Activated CD8-positive, alpha-beta T cell treated with anti-CD3 and anti-CD28 coated beads, Interleukin-2, amount 10 ng/mL, durations not matched to agents 7 days and 5 days (primary cell): Measurements from ENCODE around the gene ALX4. TPM values are rescaled to one million over a fixed set of nuclear protein-coding genes. Genes with fewer than 3 reads are reported as not detected.

Experiments
- ATAC-seq: fragments of 150-1000 bp; cut with Tn5 transposase; one replicate; pipeline ENCODE4 v1.10.0; 2021; ENCODE audit warnings: moderate library complexity
- CTCF ChIA-PET: fragments of 350-600 bp; sonication (Branson Sonifier 250); formaldehyde crosslinking; loops from one replicate; lab custom pipeline; 2021; ENCODE audit warnings: antibody characterized with exemption; lab: Charles Lee
- POLR2A ChIA-PET: fragments of 350-600 bp; sonication (Branson Sonifier 250); formaldehyde crosslinking; loops from one replicate; lab custom pipeline; 2021; ENCODE audit warnings: antibody characterized with exemption; lab: Charles Lee
- DNase-seq: peaks from one replicate; pipeline ENCODE4 v3.0.0-alpha.2; 2020
- H3K27ac Mint-ChIP-seq: one replicate; pipeline ENCODE4 v1.8.0; 2021; ENCODE audit warnings: mild to moderate bottlenecking, mixed read lengths
- H3K27me3 Mint-ChIP-seq: one replicate; pipeline ENCODE4 v1.8.0; 2021; ENCODE audit warnings: low read depth, mixed read lengths
- H3K36me3 Mint-ChIP-seq: one replicate; pipeline ENCODE4 v1.8.0; 2021; ENCODE audit warnings: low read depth, mixed read lengths
- H3K4me1 Mint-ChIP-seq: one replicate; pipeline ENCODE4 v1.8.0; 2021; ENCODE audit warnings: low read depth, mixed read lengths
- H3K4me3 Mint-ChIP-seq: one replicate; pipeline ENCODE4 v1.8.0; 2021; ENCODE audit warnings: mild to moderate bottlenecking, mixed read lengths
- H3K9me3 Mint-ChIP-seq: one replicate; pipeline ENCODE4 v1.8.0; 2022; ENCODE audit warnings: mixed read lengths; ENCODE audit not compliant: insufficient read depth
- total RNA-seq, 2 experiments: library from RNA; stranded (reverse); gene quantifications; one replicate each; pipeline ENCODE4 v1.2.3, GENCODE V29; 2021

ALX4 gene
- total RNA-seq, 2 experiments from 2014 or later = not detected

DNA sequence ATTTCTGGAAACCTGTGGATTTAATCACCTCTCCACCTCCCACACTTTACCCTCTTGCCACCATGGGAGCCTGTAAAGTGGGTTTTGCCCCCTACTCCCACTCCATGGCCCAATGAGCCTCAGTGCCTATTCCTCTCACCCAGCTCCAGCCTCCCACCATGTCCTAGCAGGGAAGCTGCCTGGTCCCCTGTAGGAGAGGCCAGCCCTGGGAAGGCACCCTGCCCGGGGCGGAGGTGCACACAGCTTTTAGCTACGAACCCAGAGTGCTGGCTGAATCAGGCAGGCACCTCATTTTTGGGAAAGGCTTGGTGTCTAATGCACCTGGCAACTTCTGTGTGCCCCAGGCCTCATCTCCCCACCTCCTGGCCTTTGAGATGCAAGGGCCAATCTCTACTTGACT lies 35.8 kb upstream of the ALX4 start:
- ATAC-seq = no peak
- H3K27me3 Mint-ChIP-seq = peaks cover 6% of the 10 kb centered on the region

DNA sequence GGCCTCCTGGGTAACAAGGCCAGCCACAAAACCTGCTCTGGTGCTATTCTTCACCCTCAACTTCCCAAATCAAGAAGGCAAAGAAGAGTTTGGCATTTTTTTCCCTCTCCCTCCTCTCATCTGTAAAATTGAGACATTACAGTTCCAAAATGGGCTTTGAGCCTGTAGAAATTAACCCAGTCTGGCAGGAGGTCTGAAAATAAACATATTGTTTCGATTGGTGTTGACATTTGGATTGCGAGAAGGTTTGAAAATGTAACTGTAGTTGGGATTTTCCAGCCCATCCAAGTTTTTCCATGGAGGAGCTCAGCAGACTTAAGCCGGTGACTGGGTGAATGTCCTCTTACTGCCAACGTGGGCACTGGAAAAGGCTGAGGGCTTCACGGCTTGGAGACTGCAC lies 35.0 kb upstream of the ALX4 start:
- DNase-seq (no peak), ATAC-seq (no peak)
- POLR2A ChIA-PET = no interaction called here
- Mint-ChIP-seq H3K27me3 (peaks cover 6% of the 10 kb centered on the region), H3K4me1 (no peaks in the 10 kb centered on the region), H3K36me3 (no peaks in the 10 kb centered on the region), H3K27ac (no peak overlapping the region), H3K9me3 (no peaks in the 10 kb centered on the region), H3K4me3 (no peak overlapping the region)
- CTCF ChIA-PET = no interaction called here

More for the DNA sequence above, 35.8 kb upstream of the ALX4 start:
- no peaks in the 10 kb centered on the region for H3K36me3 Mint-ChIP-seq
- POLR2A ChIA-PET = no interaction called here
- no peaks in the 10 kb centered on the region for H3K4me1 Mint-ChIP-seq
- H3K9me3 Mint-ChIP-seq = no peaks in the 10 kb centered on the region
- DNase-seq = no peak
- no peak overlapping the region for H3K27ac Mint-ChIP-seq
- CTCF ChIA-PET = no interaction called here
- H3K4me3 Mint-ChIP-seq = no peak overlapping the region

GRCh38 chr11:44344423-44344820 lies 34.5 kb upstream of the ALX4 start:
- ATAC-seq = no peak
- DNase-seq = no peak
- Mint-ChIP-seq H3K27ac (no peak overlapping the region), H3K4me1 (no peaks in the 10 kb centered on the region), H3K27me3 (peaks cover 6% of the 10 kb centered on the region), H3K4me3 (no peak overlapping the region), H3K9me3 (no peaks in the 10 kb centered on the region), H3K36me3 (no peaks in the 10 kb centered on the region)
- POLR2A ChIA-PET = no interaction called here
- CTCF ChIA-PET = no interaction called here

GRCh38 chr11:44343778-44344422 lies 34.0 kb upstream of the ALX4 start:
- Mint-ChIP-seq H3K4me3 (no peak overlapping the region), H3K4me1 (no peaks in the 10 kb centered on the region), H3K9me3 (no peaks in the 10 kb centered on the region), H3K27me3 (peaks cover 7% of the 10 kb centered on the region), H3K27ac (no peak overlapping the region), H3K36me3 (no peaks in the 10 kb centered on the region)
- DNase-seq = no peak
- no peak for ATAC-seq
- ChIA-PET POLR2A (interaction anchor here (0.6 kb wide), 1 partner anchor 253 kb away, joined by 3 read pairs; no protein-coding TSS in a partner anchor), CTCF (no interaction called here)

DNA sequence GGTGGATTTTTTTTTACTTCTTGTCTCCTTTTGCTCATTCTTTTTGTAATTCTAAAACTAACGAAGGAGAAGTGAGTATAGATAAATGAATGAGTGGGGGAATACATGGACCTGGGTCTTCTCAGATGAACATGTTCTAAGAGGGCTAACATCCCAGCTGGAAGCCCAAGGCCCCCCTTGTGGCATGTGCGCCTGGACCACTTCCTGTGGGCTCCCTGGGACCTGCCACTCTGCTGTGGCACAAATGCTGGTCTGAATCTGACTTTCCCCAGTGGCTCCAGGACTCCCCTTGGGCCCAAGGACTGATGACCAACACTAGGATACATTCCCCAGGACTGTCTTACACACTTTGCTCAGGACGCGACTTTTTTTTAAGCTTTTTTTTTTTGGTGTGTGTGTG lies 32.7 kb upstream of the ALX4 start:
- CTCF ChIA-PET = no interaction called here
- no peaks in the 10 kb centered on the region for H3K36me3 Mint-ChIP-seq
- no peak overlapping the region for H3K4me3 Mint-ChIP-seq
- POLR2A ChIA-PET = no interaction called here
- DNase-seq (no peak), ATAC-seq (no peak)
- H3K27ac Mint-ChIP-seq = no peak overlapping the region
- H3K9me3 Mint-ChIP-seq = no peaks in the 10 kb centered on the region
- no peaks in the 10 kb centered on the region for H3K4me1 Mint-ChIP-seq
- peaks cover 17% of the 10 kb centered on the region for H3K27me3 Mint-ChIP-seq

GRCh38 chr11:44340656-44341055 lies 30.7 kb upstream of the ALX4 start:
- H3K27me3 Mint-ChIP-seq = peaks cover 32% of the 10 kb centered on the region
- no peak for ATAC-seq
- no peaks in the 10 kb centered on the region for H3K36me3 Mint-ChIP-seq
- no peak overlapping the region for H3K4me3 Mint-ChIP-seq
- POLR2A ChIA-PET = no interaction called here
- H3K4me1 Mint-ChIP-seq = no peaks in the 10 kb centered on the region
- CTCF ChIA-PET = no interaction called here
- no peak overlapping the region for H3K27ac Mint-ChIP-seq
- H3K9me3 Mint-ChIP-seq = no peaks in the 10 kb centered on the region
- DNase-seq = no peak

- POLR2A ChIA-PET = no interaction called here
- H3K9me3 Mint-ChIP-seq = no peaks in the 10 kb centered on the region
- peaks cover 38% of the 10 kb centered on the region for H3K27me3 Mint-ChIP-seq
Observed at GRCh38 chr11:44339530-44339883, 29.6 kb upstream of the ALX4 start.

DNA sequence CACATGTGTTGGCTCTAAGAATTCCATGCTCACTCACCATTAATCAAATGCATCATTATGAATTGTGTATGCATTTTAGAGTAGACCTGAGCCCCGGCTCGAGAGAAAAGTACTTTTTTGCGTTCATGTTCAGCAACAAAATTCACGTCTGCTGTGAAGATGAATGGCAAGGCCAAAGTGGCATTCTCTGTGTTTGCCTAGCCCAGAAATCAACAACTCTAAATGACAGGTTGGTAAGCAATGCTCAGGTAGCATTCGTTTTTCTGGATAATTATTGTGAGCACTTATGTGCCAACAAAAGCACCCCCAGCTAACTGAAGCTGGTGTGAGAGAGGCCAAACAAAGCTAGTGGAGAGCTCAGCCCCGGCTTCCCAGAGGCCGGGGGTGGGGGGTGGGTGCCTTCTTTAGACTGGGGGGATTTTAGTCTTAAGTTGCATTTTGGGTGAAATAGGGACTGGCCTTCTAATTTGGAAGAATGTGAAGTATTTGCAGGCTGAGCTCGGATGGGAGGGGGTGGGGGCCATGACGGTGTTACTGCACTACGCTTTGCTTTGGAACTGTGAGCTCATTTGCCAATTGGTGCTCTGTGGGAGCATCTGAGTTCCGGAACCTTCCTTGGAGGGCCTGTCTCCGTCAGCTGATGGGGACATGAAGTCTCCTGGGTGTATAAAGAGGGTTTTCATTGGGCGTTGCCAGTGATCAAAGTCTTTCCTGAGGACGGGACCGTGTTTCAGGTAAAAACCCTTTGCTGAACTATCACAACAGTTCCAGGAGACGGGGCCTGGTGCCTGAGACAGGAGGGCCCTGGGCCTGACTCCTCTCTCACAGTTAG lies 29.0 kb upstream of the ALX4 start:
- POLR2A ChIA-PET = no interaction called here
- no peaks in the 10 kb centered on the region for H3K9me3 Mint-ChIP-seq
- ATAC-seq = no peak
- H3K27me3 Mint-ChIP-seq = peaks cover 41% of the 10 kb centered on the region
- H3K36me3 Mint-ChIP-seq = no peaks in the 10 kb centered on the region
- no peak overlapping the region for H3K4me3 Mint-ChIP-seq
- no peaks in the 10 kb centered on the region for H3K4me1 Mint-ChIP-seq
- no peak for DNase-seq
- H3K27ac Mint-ChIP-seq = no peak overlapping the region
- CTCF ChIA-PET = no interaction called here

More at GRCh38 chr11:44339530-44339883, 29.6 kb upstream of the ALX4 start:
- H3K36me3 Mint-ChIP-seq = no peaks in the 10 kb centered on the region
- no peak overlapping the region for H3K27ac Mint-ChIP-seq
- no peaks in the 10 kb centered on the region for H3K4me1 Mint-ChIP-seq
- CTCF ChIA-PET = interaction anchor here (0.6 kb wide), 1 partner anchor 50 kb away, joined by 3 read pairs; no protein-coding TSS in a partner anchor
- DNase-seq (no peak), ATAC-seq (no peak)
- H3K4me3 Mint-ChIP-seq = no peak overlapping the region

DNA sequence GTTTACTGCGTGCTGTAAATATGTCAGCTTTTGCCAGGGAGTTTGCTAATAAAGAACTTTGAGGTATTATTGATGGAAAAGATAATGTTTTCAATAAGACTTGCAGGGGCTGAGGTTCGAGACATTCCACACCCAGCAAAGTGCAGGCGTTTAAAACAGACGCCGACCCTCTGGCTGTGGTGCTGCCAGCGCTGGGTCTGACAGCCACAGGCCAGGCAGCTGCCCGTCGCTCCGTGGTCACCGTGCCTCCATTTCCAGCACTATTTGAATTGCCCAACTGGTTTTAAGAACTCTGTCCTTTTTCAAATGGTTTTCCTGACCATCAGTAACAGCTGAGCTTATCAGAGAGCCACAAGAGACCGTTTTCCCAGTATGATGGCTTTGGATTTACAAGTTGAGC lies 28.1 kb upstream of the ALX4 start:
- Mint-ChIP-seq H3K9me3 (no peaks in the 10 kb centered on the region), H3K4me1 (no peaks in the 10 kb centered on the region), H3K27ac (no peak overlapping the region), H3K36me3 (no peaks in the 10 kb centered on the region), H3K4me3 (no peak overlapping the region), H3K27me3 (peaks cover 43% of the 10 kb centered on the region)
- DNase-seq (no peak), ATAC-seq (no peak)
- ChIA-PET CTCF (no interaction called here), POLR2A (no interaction called here)

GRCh38 chr11:44335919-44336318 lies 26.0 kb upstream of the ALX4 start:
- ChIA-PET POLR2A (no interaction called here), CTCF (no interaction called here)
- no peaks in the 10 kb centered on the region for H3K36me3 Mint-ChIP-seq
- no peaks in the 10 kb centered on the region for H3K9me3 Mint-ChIP-seq
- DNase-seq (no peak), ATAC-seq (no peak)
- H3K27ac Mint-ChIP-seq = no peak overlapping the region
- H3K27me3 Mint-ChIP-seq = peaks cover 53% of the 10 kb centered on the region
- H3K4me3 Mint-ChIP-seq = no peak overlapping the region
- H3K4me1 Mint-ChIP-seq = no peaks in the 10 kb centered on the region

DNA sequence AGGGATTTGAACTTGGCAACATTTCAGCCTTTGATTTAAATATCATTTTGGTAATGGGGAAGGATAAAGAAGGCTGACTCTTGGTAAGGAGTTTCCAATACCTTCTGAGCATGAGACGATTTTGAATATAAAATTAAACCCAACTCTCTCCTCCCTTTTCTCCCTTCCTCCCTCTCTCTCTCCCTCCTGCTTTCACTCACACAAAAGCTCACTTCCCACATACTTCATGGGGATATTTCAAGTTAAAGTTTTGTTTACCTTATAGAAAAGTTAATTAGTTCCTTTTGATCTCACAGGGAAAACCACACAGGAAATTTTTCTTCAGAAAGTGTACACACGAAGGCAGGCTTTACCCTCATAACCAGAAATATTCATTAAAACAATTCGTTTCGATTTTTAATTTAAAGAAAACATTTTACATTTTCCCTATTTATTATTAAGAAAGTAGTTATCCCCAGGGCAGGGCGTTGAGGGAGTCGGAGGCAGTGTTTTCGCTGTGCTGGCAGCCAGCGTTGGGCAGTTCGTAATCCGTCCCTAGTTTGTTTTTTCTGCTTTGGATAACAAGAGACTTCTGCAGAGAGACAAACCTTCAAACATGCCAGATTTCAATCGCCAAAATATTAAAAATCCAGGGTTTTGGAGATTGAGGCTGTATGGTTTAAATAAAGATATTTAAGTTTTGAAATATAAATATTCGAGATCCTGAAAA lies 25.3 kb upstream of the ALX4 start:
- Mint-ChIP-seq H3K9me3 (no peaks in the 10 kb centered on the region), H3K27ac (no peak overlapping the region), H3K27me3 (peaks cover 58% of the 10 kb centered on the region), H3K36me3 (no peaks in the 10 kb centered on the region), H3K4me1 (no peaks in the 10 kb centered on the region), H3K4me3 (no peak overlapping the region)
- ChIA-PET POLR2A (no interaction called here), CTCF (no interaction called here)
- DNase-seq (no peak), ATAC-seq (no peak)
